PC-3 (cell line): ENCODE data around the gene ACTN4. TPM values are rescaled to one million over a fixed set of nuclear protein-coding genes. Genes with fewer than 3 reads are reported as not detected.

Experiments
- ATAC-seq: fragments of 200-7000 bp; cut with Tn5 transposase; 2 replicates; pipeline ENCODE4 v1.9.1; 2020; ENCODE audit warnings: mild to moderate bottlenecking, moderate library complexity
- BruUV-seq: library from RNA; stranded (reverse); fragments of 400-500 nt; replicated peaks from 2 replicates; lab custom pipeline; 2021; lab: Mats Ljungman, UMichigan
- CTCF ChIA-PET: fragments of 300-600 bp; sonication (Branson Sonifier 250); formaldehyde crosslinking; loops from one replicate; lab custom pipeline; 2022; ENCODE audit warnings: antibody characterized with exemption; lab: Charles Lee
- POLR2A ChIA-PET: fragments of 300-600 bp; sonication (Branson Sonifier 250); formaldehyde crosslinking; loops from one replicate; lab custom pipeline; 2022; ENCODE audit warnings: antibody characterized with exemption; ENCODE audit not compliant: unreplicated experiment; lab: Charles Lee
- DNase-seq: peaks from one replicate; pipeline ENCODE4 v3.0.0-alpha.2; 2015
- H2AFZ ChIP-seq: fragments of 300-600 bp; sonication (generic); 2 replicates; pipeline ENCODE4 v1.6.0; 2016; ENCODE audit warnings: antibody characterized with exemption, low read length
- H3F3A ChIP-seq: fragments of 300-600 bp; sonication (generic); one replicate; pipeline ENCODE4 v1.6.0; 2017; ENCODE audit warnings: antibody characterized with exemption, low read length, control low read depth, mild to moderate bottlenecking; ENCODE audit not compliant: unreplicated experiment
- H3K27ac ChIP-seq: fragments of 300-600 bp; sonication (generic); 2 replicates; pipeline ENCODE4 v1.5.1; 2016; ENCODE audit warnings: mild to moderate bottlenecking, low read length
- H3K27me3 ChIP-seq: fragments of 300-600 bp; sonication (generic); 2 replicates; pipeline ENCODE4 v1.6.1; 2016; ENCODE audit warnings: low read length, mixed read lengths
- H3K36me3 ChIP-seq: fragments of 300-600 bp; sonication (generic); 2 replicates; pipeline ENCODE4 v1.6.1; 2016; ENCODE audit warnings: low read depth, mixed run types, low read length, mixed read lengths
- H3K4me1 ChIP-seq: fragments of 300-600 bp; sonication (generic); 2 replicates; pipeline ENCODE4 v1.5.1; 2016; ENCODE audit warnings: low read length; ENCODE audit not compliant: insufficient read depth
- H3K4me2 ChIP-seq: fragments of 300-600 bp; sonication (generic); 2 replicates; pipeline ENCODE4 v1.6.0; 2016; ENCODE audit warnings: low read length
- H3K4me3 ChIP-seq: fragments of 300-600 bp; sonication (generic); 2 replicates; pipeline ENCODE4 v1.5.1; 2016; ENCODE audit warnings: mild to moderate bottlenecking, low read length, mixed read lengths
- H3K79me2 ChIP-seq: fragments of 300-600 bp; sonication (generic); 2 replicates; pipeline ENCODE4 v1.6.1; 2017; ENCODE audit warnings: low read length, mixed read lengths
- H3K9ac ChIP-seq: fragments of 300-600 bp; sonication (generic); 2 replicates; pipeline ENCODE4 v1.6.0; 2016; ENCODE audit warnings: mild to moderate bottlenecking, low read length
- H3K9me2 ChIP-seq: fragments of 300-600 bp; sonication (generic); replicated peaks from 2 replicates; pipeline ENCODE4 v1.6.1; 2016; ENCODE audit warnings: mixed run types, low read length, mixed read lengths
- H3K9me3 ChIP-seq: fragments of 300-600 bp; sonication (generic); 2 replicates; pipeline ENCODE4 v1.6.1; 2016; ENCODE audit warnings: low read length, mixed read lengths
- H4K20me1 ChIP-seq: fragments of 300-600 bp; sonication (generic); 2 replicates; pipeline ENCODE4 v1.6.1; 2016; ENCODE audit warnings: low read length, mixed read lengths
- EZH2 ChIP-seq: fragments of 300-600 bp; sonication (generic); IDR thresholded peaks from one replicate; pipeline ENCODE4 v1.6.1; 2017; ENCODE audit warnings: antibody characterized with exemption, mild to moderate bottlenecking, low read length; ENCODE audit not compliant: unreplicated experiment
- EZH2phosphoT487 ChIP-seq: fragments of 300-600 bp; sonication (generic); IDR thresholded peaks from 2 replicates; pipeline ENCODE4 v1.6.1; 2018; ENCODE audit warnings: mild to moderate bottlenecking, antibody characterized with exemption, low read length, borderline replicate concordance
- intact Hi-C: fragments of 100-400 bp; cut with micrococcal nuclease; formaldehyde crosslinking; loops from 2 replicates; pipeline ENCODE4 v1.9.0; 2023
- total RNA-seq: library from RNA; depleted of rRNA; stranded (reverse); fragments of >200 nt; gene quantifications from 2 replicates; pipeline ENCODE4 v1.2.3, GENCODE V29; 2014
- TF ChIP-seq, protein P1 (sequence below): fragments of 300-600 bp; sonication (generic); conservative IDR thresholded peaks from 2 replicates; pipeline ENCODE4 v1.5.1; 2017; ENCODE audit warnings: antibody characterized with exemption, low read depth, mild to moderate bottlenecking, low read length

ACTN4 gene
- total RNA-seq, 1 experiment from 2014 or later: 397 TPM

DNA sequence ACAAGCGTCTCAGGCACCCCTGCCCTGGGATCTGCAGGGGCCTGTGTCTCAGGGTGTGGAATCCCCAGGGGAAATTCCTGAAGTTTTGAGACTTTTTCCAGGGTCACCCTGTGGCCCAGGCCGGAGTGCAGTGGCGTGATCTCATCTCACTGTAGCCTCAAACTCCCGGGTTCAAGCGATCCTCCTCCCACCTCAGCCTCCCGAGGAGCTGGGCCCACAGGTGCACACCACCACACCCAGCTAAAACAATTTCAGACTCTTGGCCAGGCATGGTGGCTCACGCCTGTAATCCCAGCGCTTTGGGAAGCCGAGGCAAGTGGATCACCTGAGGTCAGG is 92.8 kb downstream of the ACTN4 start:
- no peaks in the 10 kb centered on the region for H3K27me3 ChIP-seq
- no peaks in the 10 kb centered on the region for H3K9me3 ChIP-seq
- no peaks in the 10 kb centered on the region for H3K36me3 ChIP-seq
- BruUV-seq: no TSS peak
- no peak overlapping the region for H2AFZ ChIP-seq
- no peak overlapping the region for H3K9ac ChIP-seq
- peaks cover 1% of the 10 kb centered on the region; the same call in 1 of the 2 replicates for H3K4me1 ChIP-seq
- TF ChIP-seq EZH2 (no peak), EZH2phosphoT487 (no peak)
- TF ChIP-seq, protein P1, sequence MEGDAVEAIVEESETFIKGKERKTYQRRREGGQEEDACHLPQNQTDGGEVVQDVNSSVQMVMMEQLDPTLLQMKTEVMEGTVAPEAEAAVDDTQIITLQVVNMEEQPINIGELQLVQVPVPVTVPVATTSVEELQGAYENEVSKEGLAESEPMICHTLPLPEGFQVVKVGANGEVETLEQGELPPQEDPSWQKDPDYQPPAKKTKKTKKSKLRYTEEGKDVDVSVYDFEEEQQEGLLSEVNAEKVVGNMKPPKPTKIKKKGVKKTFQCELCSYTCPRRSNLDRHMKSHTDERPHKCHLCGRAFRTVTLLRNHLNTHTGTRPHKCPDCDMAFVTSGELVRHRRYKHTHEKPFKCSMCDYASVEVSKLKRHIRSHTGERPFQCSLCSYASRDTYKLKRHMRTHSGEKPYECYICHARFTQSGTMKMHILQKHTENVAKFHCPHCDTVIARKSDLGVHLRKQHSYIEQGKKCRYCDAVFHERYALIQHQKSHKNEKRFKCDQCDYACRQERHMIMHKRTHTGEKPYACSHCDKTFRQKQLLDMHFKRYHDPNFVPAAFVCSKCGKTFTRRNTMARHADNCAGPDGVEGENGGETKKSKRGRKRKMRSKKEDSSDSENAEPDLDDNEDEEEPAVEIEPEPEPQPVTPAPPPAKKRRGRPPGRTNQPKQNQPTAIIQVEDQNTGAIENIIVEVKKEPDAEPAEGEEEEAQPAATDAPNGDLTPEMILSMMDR: no peak
- POLR2A ChIA-PET: no interaction called here
- CTCF ChIA-PET: no interaction called here
- no peaks in the 10 kb centered on the region for H3K79me2 ChIP-seq
- H3K4me2 ChIP-seq: no peak overlapping the region
- ATAC-seq (no peak), DNase-seq (no peak)
- no peak overlapping the region for H3K4me3 ChIP-seq
- no peaks in the 10 kb centered on the region for H4K20me1 ChIP-seq
- no peaks in the 10 kb centered on the region for H3K9me2 ChIP-seq
- H3F3A ChIP-seq: no peaks in the 10 kb centered on the region
- H3K27ac ChIP-seq: no peak overlapping the region
- intact Hi-C loops: no loop called here

DNA sequence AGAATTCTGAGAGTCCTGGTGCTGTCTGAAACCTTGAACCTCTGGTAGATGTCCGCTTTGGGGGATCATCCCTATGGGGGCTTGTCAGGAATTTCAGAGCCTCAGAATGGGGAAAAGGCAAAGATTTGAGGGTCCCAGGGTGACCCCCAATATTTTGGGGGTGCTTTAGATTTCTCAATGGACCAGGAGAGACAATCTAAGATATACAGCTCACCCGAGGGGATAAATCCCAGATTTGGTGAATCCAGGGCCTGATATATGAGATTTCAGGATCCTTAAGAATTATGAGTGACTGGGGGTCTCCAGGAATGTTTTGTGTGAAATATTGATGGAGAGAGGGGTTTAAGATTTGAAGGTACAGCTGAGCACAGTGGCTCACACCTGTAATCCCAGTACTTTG is 93.5 kb downstream of the ACTN4 start:
- Histone ChIP-seq H3K36me3 (no peaks in the 10 kb centered on the region), H4K20me1 (no peaks in the 10 kb centered on the region), H2AFZ (no peak overlapping the region), H3K9ac (no peak overlapping the region), H3K9me3 (no peaks in the 10 kb centered on the region), H3F3A (no peaks in the 10 kb centered on the region), H3K79me2 (no peaks in the 10 kb centered on the region), H3K9me2 (no peaks in the 10 kb centered on the region), H3K4me1 (no peaks in the 10 kb centered on the region; the same call in 1 of the 2 replicates), H3K27ac (no peak overlapping the region), H3K4me3 (no peak overlapping the region), H3K27me3 (no peaks in the 10 kb centered on the region), H3K4me2 (no peak overlapping the region)
- ChIA-PET CTCF (no interaction called here), POLR2A (no interaction called here)
- DNase-seq (no peak), ATAC-seq (no peak)
- TF ChIP-seq EZH2 (no peak), EZH2phosphoT487 (no peak)
- TF ChIP-seq, protein P1: no peak
- no TSS peak for BruUV-seq
- intact Hi-C loops: no loop called here

- intact Hi-C loops: no loop called here
- no peak overlapping the region for H3K4me2 ChIP-seq
- ATAC-seq (no peak), DNase-seq (no peak)
- no peak overlapping the region for H3K27ac ChIP-seq
- H3K4me3 ChIP-seq: no peak overlapping the region
- H3K9me3 ChIP-seq: no peaks in the 10 kb centered on the region
- BruUV-seq: no TSS peak
- CTCF ChIA-PET: no interaction called here
- H3F3A ChIP-seq: no peaks in the 10 kb centered on the region
- no peaks in the 10 kb centered on the region for H3K36me3 ChIP-seq
- no peak overlapping the region for H3K9ac ChIP-seq
- H3K79me2 ChIP-seq: no peaks in the 10 kb centered on the region
- H3K9me2 ChIP-seq: no peaks in the 10 kb centered on the region
- POLR2A ChIA-PET: no interaction called here
- no peaks in the 10 kb centered on the region; the same call in 1 of the 2 replicates for H3K4me1 ChIP-seq
- no peaks in the 10 kb centered on the region for H4K20me1 ChIP-seq
- no peak for TF ChIP-seq EZH2phosphoT487
- H3K27me3 ChIP-seq: no peaks in the 10 kb centered on the region
- H2AFZ ChIP-seq: no peak overlapping the region
These were observed 94.2 kb downstream of the ACTN4 start for GRCh38 chr19:38741670-38742069.
